Fibroblast of lung (primary cell): ENCODE measurements around the gene STAG3.

Experiments used
- CTCF ChIP-seq, 2 donors: IDR thresholded peaks in 1 of 2; conservative IDR thresholded peaks in 1 of 2; 1 replicate in 1 of 2; 2 replicates in 1 of 2; pipeline ENCODE4 v1.5.1; 2011 to 2012; ENCODE audit warnings: low read length in 2 of 2, control low read depth in 1 of 2, inconsistent platforms in 1 of 2, low read depth in 1 of 2, mild to moderate bottlenecking in 1 of 2
- EZH2 ChIP-seq: IDR thresholded peaks from 2 replicates; pipeline ENCODE4 v1.5.1; 2012; ENCODE audit warnings: low read length, control low read depth, mild to moderate bottlenecking; ENCODE audit errors: missing control alignments

- no peak for TF ChIP-seq CTCF (conservative IDR thresholded peaks at IDR 0.05 in 1 of 2, IDR thresholded peaks at IDR 0.05 in 1 of 2; ENCODE audit: low read depth in 1 of 2, low read length in 2 of 2)
- TF ChIP-seq EZH2: no peak
Observed at GRCh38 chr7:100147278-100147677, 30.4 kb upstream of the STAG3 start.
